Colonic mucosa (tissue), 4 donors: ENCODE measurements around the gene IRS2. TPM values are rescaled to one million over a fixed set of nuclear protein-coding genes. Genes with fewer than 3 reads are reported as not detected.
A peak's percentile ranks its signal among the peaks of the same experiment; 100 is the strongest.
"Not testable (repeated sequence)": the region's sequence is repeated elsewhere in the genome, so short reads cannot be mapped to it uniquely, and the experiment has no call there.

Experiments
- DNase-seq: peaks from one replicate; pipeline ENCODE4 v3.0.0-alpha.2; 2020
- H3K27ac ChIP-seq: fragments of 200-600 bp; one replicate; pipeline ENCODE4 v1.8.0; 2021
- H3K27me3 ChIP-seq: fragments of 200-600 bp; one replicate; pipeline ENCODE4 v1.8.0; 2021
- H3K36me3 ChIP-seq: fragments of 200-600 bp; one replicate; pipeline ENCODE4 v1.8.0; 2021
- H3K4me1 ChIP-seq: fragments of 200-600 bp; one replicate; pipeline ENCODE4 v1.8.0; 2021; ENCODE audit warnings: mild to moderate bottlenecking
- H3K4me3 ChIP-seq: fragments of 200-600 bp; one replicate; pipeline ENCODE4 v1.8.0; 2021
- H3K9ac ChIP-seq, 2 donors: one replicate each; pipeline ENCODE4 v1.7.0; 2013; ENCODE audit warnings: control low read depth in 2 of 2, low read depth in 2 of 2, low read length in 2 of 2
- H3K9me3 ChIP-seq: fragments of 200-600 bp; one replicate; pipeline ENCODE4 v1.8.0; 2021
- CTCF ChIP-seq: fragments of 200-600 bp; IDR thresholded peaks from one replicate; pipeline ENCODE4 v1.8.0; 2022; ENCODE audit warnings: antibody characterized with exemption, mild to moderate bottlenecking
- intact Hi-C: fragments of 100-400 bp; cut with DNase I; formaldehyde crosslinking; loops from one replicate; pipeline ENCODE4 v1.14.1; 2022
- total RNA-seq, 2 donors: library from RNA; stranded (reverse); fragmentation: NEBNext Ultra II Directional in 1 of 2; extraction: Animal tissue kit (Norgen Biotek cat#: 25700) in 1 of 2; gene quantifications; one replicate each; pipeline ENCODE4 v1.2.1, GENCODE V29; 2021
- donor health status: healthy.
- donor health status: DM: no; HTN: no; CAD: no.
- donor health status: DM: no; HTN: no; CAD: no.

IRS2 gene
- 10 to 100 TPM in 1 of 2 donors, 1 to 10 TPM in 1; 6.7 to 23.0 TPM for total RNA-seq

GRCh38 chr13:109786457-109787134 is at the start of gene IRS2:
Gene IRS2 (minus strand): TSS chr13:109786583. CDS start chr13:109786053, 530 bp downstream.
- intact Hi-C loops: loop anchor here (10.0 kb wide), 1 partner anchor 452 kb away; no protein-coding TSS in a partner anchor

GRCh38 chr13:109834973-109835720 is 48.8 kb upstream of the IRS2 start:
- TF ChIP-seq CTCF: no peak
- intact Hi-C loops: no loop called here
- H3K9ac ChIP-seq: no peak overlapping the region
- H3K9me3 ChIP-seq: no peaks in the 10 kb centered on the region
- DNase-seq: no peak
- no peaks in the 10 kb centered on the region for H3K27me3 ChIP-seq
- H3K36me3 ChIP-seq: no peaks in the 10 kb centered on the region
- peaks cover 4% of the 10 kb centered on the region for H3K4me1 ChIP-seq
- H3K27ac ChIP-seq: no peak overlapping the region
- H3K4me3 ChIP-seq: no peak overlapping the region

More at GRCh38 chr13:109786457-109787134, at the start of gene IRS2:
- H3K9me3 ChIP-seq: no peaks in the 10 kb centered on the region
- H3K9ac ChIP-seq: peak within 1 kb of the TSS; percentile 63 to 77
- no peaks in the 10 kb centered on the region for H3K4me1 ChIP-seq
- DNase-seq: peak; percentile 93
- H3K27ac ChIP-seq: peak within 1 kb of the TSS; percentile 67
- no peak for TF ChIP-seq CTCF
- H3K4me3 ChIP-seq: peak within 1 kb of the TSS; percentile 85
- H3K36me3 ChIP-seq: no peaks in the 10 kb centered on the region
- H3K27me3 ChIP-seq: no peaks in the 10 kb centered on the region

GRCh38 chr13:109833940-109834339 is 47.6 kb upstream of the IRS2 start:
- TF ChIP-seq CTCF: no peak
- peaks cover 4% of the 10 kb centered on the region for H3K4me1 ChIP-seq
- H3K27ac ChIP-seq: no peak overlapping the region
- DNase-seq: no peak
- H3K4me3 ChIP-seq: no peak overlapping the region
- H3K36me3 ChIP-seq: no peaks in the 10 kb centered on the region
- no peak overlapping the region for H3K9ac ChIP-seq
- H3K27me3 ChIP-seq: no peaks in the 10 kb centered on the region
- no peaks in the 10 kb centered on the region for H3K9me3 ChIP-seq
- intact Hi-C loops: no loop called here

GRCh38 chr13:109833071-109833470 is 46.7 kb upstream of the IRS2 start:
- no peaks in the 10 kb centered on the region for H3K36me3 ChIP-seq
- no peak overlapping the region for H3K4me3 ChIP-seq
- DNase-seq: no peak
- no peak overlapping the region for H3K27ac ChIP-seq
- H3K27me3 ChIP-seq: no peaks in the 10 kb centered on the region
- no peak for TF ChIP-seq CTCF
- H3K9me3 ChIP-seq: no peaks in the 10 kb centered on the region
- no peak overlapping the region for H3K9ac ChIP-seq
- H3K4me1 ChIP-seq: peaks cover 4% of the 10 kb centered on the region
- intact Hi-C loops: no loop called here

GRCh38 chr13:109828591-109829316 is 42.4 kb upstream of the IRS2 start:
- H3K4me1 ChIP-seq, intact Hi-C loops, H3K27ac ChIP-seq, H3K9me3 ChIP-seq, DNase-seq, H3K27me3 ChIP-seq, H3K36me3 ChIP-seq, H3K9ac ChIP-seq, H3K4me3 ChIP-seq: not testable (repeated sequence)

- H3K4me1 ChIP-seq, H3K27ac ChIP-seq, DNase-seq, H3K9ac ChIP-seq, H3K9me3 ChIP-seq, H3K4me3 ChIP-seq, H3K27me3 ChIP-seq, H3K36me3 ChIP-seq, intact Hi-C loops: not testable (repeated sequence)
These were observed 36.8 kb upstream of the IRS2 start for GRCh38 chr13:109823201-109823600.
